Thoracic aorta (tissue), 2 donors: ENCODE measurements around the gene BAZ1B. TPM values are rescaled to one million over a fixed set of nuclear protein-coding genes. Genes with fewer than 3 reads are reported as not detected.

Experiments used
- ATAC-seq: fragments of 150-250 bp; one replicate; pipeline ENCODE4 v1.8.0; 2017; ENCODE audit warnings: low read depth; ENCODE audit not compliant: insufficient number of reproducible peaks, low FRiP score
- DNase-seq: peaks from one replicate; pipeline ENCODE4 v3.0.0-alpha.2; 2020; ENCODE audit warnings: low spot score
- H3K27ac ChIP-seq, 2 donors: fragments of 200-600 bp; sonication (generic); 1 replicate in 1 of 2; 2 replicates in 1 of 2; pipeline ENCODE4 v1.5.1; 2016; ENCODE audit warnings: mild to moderate bottlenecking in 2 of 2, moderate library complexity in 2 of 2
- H3K27me3 ChIP-seq: fragments of 200-600 bp; sonication (generic); replicated peaks from 2 replicates; pipeline ENCODE4 v1.6.0; 2016; ENCODE audit warnings: mild to moderate bottlenecking; ENCODE audit not compliant: insufficient read depth
- H3K36me3 ChIP-seq: fragments of 200-600 bp; sonication (generic); one replicate; pipeline ENCODE4 v1.5.1; 2016
- H3K4me1 ChIP-seq, 2 donors: fragments of 200-600 bp; sonication (generic); 1 replicate in 1 of 2; 2 replicates in 1 of 2; pipeline versions ENCODE4 v1.5.1 to v1.6.0; 2016; ENCODE audit warnings: low read depth in 2 of 2, mild to moderate bottlenecking in 1 of 2; ENCODE audit not compliant: control insufficient read depth in 1 of 2
- H3K4me3 ChIP-seq: fragments of 200-600 bp; sonication (generic); 2 replicates; pipeline ENCODE4 v1.5.1; 2016; ENCODE audit warnings: mild to moderate bottlenecking
- H3K9me3 ChIP-seq: fragments of 200-600 bp; sonication (generic); 2 replicates; pipeline ENCODE4 v1.5.1; 2016
- total RNA-seq, 2 donors: library from RNA; depleted of rRNA; stranded (reverse); fragments of >200 nt; gene quantifications; one replicate each; pipeline versions ENCODE4 v1.1.0 to v1.2.3, GENCODE V29; 2016
- TF ChIP-seq, protein P1 (sequence below): fragments of 200-600 bp; sonication (generic); IDR thresholded peaks from one replicate; pipeline ENCODE4 v1.5.1; 2019; ENCODE audit warnings: antibody characterized with exemption

Gene BAZ1B
- total RNA-seq, 2 donors from 2014 or later = 43.9 to 65.3 TPM

DNA sequence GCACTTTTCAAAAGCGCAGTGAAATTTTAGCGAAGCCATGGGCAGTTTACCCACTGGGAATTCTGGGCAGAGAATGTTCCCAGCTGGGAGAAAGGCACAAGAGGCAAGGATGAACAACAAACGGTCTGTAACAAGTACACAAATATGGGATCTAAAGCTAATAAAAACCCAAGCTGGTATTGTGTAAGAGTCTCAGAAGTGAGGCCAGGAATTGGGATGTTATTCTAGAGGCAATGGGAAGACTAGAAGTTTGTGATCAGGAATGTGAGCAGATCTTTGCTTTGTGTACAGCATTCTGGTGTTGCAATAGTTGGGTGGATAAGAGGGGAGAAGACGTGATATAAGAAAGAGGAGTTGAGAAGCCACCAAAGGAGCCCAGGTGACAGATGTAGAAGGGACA is 73.5 kb downstream of the BAZ1B start:
- Histone ChIP-seq H3K27ac (no peak overlapping the region), H3K27me3 (no peaks in the 10 kb centered on the region), H3K9me3 (no peaks in the 10 kb centered on the region), H3K36me3 (peaks cover 63% of the 10 kb centered on the region), H3K4me3 (no peak overlapping the region), H3K4me1 (no peaks in the 10 kb centered on the region)
- DNase-seq = no peak
- TF ChIP-seq, protein P1, sequence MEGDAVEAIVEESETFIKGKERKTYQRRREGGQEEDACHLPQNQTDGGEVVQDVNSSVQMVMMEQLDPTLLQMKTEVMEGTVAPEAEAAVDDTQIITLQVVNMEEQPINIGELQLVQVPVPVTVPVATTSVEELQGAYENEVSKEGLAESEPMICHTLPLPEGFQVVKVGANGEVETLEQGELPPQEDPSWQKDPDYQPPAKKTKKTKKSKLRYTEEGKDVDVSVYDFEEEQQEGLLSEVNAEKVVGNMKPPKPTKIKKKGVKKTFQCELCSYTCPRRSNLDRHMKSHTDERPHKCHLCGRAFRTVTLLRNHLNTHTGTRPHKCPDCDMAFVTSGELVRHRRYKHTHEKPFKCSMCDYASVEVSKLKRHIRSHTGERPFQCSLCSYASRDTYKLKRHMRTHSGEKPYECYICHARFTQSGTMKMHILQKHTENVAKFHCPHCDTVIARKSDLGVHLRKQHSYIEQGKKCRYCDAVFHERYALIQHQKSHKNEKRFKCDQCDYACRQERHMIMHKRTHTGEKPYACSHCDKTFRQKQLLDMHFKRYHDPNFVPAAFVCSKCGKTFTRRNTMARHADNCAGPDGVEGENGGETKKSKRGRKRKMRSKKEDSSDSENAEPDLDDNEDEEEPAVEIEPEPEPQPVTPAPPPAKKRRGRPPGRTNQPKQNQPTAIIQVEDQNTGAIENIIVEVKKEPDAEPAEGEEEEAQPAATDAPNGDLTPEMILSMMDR = no peak
- ATAC-seq = no peak

DNA sequence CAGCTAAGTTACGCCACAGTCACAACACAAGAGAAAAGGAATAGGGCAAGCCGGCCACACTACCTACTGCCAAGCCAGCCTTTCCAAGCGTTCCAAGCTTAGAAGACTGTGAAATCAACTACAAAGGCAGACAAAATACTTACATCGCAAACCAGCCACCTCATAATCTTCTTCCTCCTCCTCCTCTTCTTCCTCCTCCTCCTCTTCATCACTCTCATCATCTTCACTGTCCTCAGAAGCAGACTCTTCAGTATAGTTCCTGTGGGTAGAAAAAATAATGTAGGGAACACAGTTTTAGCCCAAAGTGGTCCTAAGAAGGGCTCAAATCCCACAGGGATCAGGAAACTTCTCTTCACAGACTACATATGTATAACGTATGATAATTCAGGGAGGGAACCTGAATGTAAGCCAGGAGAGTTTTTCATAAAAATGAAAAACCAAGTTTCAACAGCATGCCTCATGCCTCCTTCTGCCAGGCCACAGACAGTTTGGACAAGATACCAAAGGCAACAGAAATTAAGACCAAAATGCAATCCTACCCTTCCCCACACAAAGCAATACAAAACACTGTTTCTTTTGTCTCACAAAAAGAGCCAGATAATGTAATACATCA is 74.9 kb downstream of the BAZ1B start:
- TF ChIP-seq, protein P1 = no peak
- Histone ChIP-seq H3K4me3 (no peak overlapping the region), H3K36me3 (peaks cover 77% of the 10 kb centered on the region), H3K9me3 (no peaks in the 10 kb centered on the region), H3K27me3 (no peaks in the 10 kb centered on the region), H3K27ac (no peak overlapping the region), H3K4me1 (no peaks in the 10 kb centered on the region)
- DNase-seq (no peak), ATAC-seq (no peak)

DNA sequence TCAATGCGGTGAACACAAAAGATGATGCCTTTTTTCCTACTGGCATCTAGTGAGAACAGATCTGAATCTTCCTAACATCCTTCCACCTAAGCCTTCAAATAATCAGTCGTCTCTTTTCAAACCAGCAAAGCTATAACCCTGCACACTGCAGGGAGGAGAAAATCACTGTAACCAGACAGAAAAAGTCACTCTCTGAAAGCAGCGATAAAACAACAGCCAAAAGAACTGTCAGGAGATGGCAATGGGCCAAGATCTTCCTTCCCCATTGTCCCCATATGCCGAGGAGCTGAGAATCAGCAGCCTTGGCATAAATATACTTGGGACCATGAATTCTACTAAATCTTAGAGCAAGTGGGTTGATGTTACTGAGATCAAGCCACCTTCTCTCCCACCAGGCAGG is 75.4 kb downstream of the BAZ1B start:
- H3K36me3 ChIP-seq = peaks cover 81% of the 10 kb centered on the region
- no peak overlapping the region for H3K27ac ChIP-seq
- no peak for DNase-seq
- no peaks in the 10 kb centered on the region for H3K4me1 ChIP-seq
- TF ChIP-seq, protein P1 = no peak
- H3K9me3 ChIP-seq = no peaks in the 10 kb centered on the region
- ATAC-seq = no peak
- H3K27me3 ChIP-seq = no peaks in the 10 kb centered on the region
- H3K4me3 ChIP-seq = no peak overlapping the region

DNA sequence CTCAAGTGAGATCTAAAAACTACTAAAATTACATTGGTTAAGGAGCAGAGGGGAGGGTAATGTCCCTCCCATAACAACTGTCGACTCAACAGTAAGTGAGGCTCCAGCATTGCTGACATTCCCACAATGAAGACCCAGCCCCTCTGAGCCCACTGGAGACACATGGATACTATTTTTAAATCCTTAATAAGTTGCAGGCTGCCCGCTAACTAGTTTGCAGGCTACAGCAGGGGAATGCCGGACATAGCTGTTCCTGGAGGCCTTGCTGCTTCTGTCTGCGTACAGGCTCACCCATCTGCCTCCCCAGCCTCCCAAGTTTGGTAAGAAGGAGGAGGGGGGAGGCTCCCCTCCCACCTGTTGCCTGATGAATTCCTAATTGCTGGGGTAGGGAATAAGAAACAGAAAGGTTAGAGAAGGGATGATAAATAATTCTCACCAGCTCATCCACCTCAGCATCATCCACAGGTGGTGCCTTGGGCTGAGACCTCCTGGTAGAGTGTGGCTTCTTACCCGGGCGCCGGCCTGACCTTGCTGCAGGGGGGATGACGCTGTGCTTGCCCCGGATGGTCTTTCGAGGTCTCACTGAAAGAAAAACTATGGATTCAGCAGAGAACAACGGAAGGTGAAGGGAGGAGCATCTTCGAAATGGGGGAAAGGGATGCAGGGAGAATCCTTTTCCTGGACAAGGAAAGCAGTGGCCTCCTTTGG is 78.4 kb downstream of the BAZ1B start:
- no peak overlapping the region for H3K4me3 ChIP-seq
- ATAC-seq = no peak

DNA sequence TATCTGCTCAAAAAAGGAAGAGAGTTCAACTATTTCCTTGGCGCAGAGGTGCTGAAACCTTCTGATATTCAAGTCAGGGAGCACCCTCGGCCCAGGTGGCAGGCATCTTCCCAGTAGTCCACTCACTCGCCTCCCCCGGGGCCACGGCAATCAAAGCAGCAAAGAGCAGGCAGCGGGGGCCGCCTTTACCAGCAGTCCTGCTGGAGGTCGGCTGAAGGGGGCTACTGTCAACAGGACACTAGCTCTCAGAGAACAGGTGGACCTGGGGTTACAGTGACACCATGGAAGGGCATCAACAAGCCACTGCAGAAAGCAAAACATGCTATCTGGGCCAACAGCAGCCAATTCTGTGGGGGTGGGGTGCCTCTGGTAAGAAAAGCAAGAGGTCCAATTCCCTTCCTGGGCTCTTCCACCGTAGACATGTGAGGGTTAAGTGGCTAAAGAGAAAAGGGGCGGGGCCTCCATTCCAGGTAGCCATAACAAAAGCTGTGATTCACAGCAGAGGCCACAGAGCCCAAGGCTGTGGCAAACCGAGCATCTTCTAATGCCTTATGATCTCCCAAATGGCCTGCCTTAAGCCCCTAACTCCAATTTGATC is 79.1 kb downstream of the BAZ1B start:
- ATAC-seq (no peak), DNase-seq (no peak)
- H3K9me3 ChIP-seq = no peaks in the 10 kb centered on the region
- TF ChIP-seq, protein P1 = no peak
- no peaks in the 10 kb centered on the region for H3K4me1 ChIP-seq
- no peak overlapping the region for H3K4me3 ChIP-seq
- H3K36me3 ChIP-seq = peaks cover 54% of the 10 kb centered on the region
- H3K27ac ChIP-seq = no peak overlapping the region
- no peaks in the 10 kb centered on the region for H3K27me3 ChIP-seq

More for the DNA sequence above, 78.4 kb downstream of the BAZ1B start:
- TF ChIP-seq, protein P1 = no peak
- Histone ChIP-seq H3K9me3 (no peaks in the 10 kb centered on the region), H3K27ac (no peak overlapping the region), H3K4me1 (no peaks in the 10 kb centered on the region), H3K27me3 (no peaks in the 10 kb centered on the region), H3K36me3 (peaks cover 61% of the 10 kb centered on the region)
- DNase-seq = no peak
